Hematopoietic multipotent progenitor cell treated with erythropoietin and hydrocortisone succinate and interleukin-3 and kit ligand, for 15 days (in vitro differentiated cells): ENCODE results near the gene DAB1.

ENCODE experiments used
- DNase-seq: peaks from one replicate; pipeline ENCODE4 v3.0.0-alpha.2; 2015; ENCODE audit warnings: low spot score

DAB1 gene

GRCh38 chr1:57163325-57163724 lies 260.5 kb downstream of the DAB1 start:
- no peak for DNase-seq

GRCh38 chr1:57162607-57163261 lies 261.1 kb downstream of the DAB1 start:
- no peak for DNase-seq

GRCh38 chr1:57160594-57160993 lies 263.3 kb downstream of the DAB1 start:
- no peak for DNase-seq

GRCh38 chr1:57158604-57158998 lies 265.3 kb downstream of the DAB1 start:
- DNase-seq: no peak

- no peak for DNase-seq
Observed at GRCh38 chr1:57157818-57158603, 265.8 kb downstream of the DAB1 start.

- no peak for DNase-seq
Observed at GRCh38 chr1:57156907-57157306, 267.0 kb downstream of the DAB1 start.

GRCh38 chr1:57146100-57146499 lies 277.8 kb downstream of the DAB1 start:
- DNase-seq: no peak

GRCh38 chr1:57142999-57143398 lies 280.9 kb downstream of the DAB1 start:
- DNase-seq: no peak

GRCh38 chr1:57142169-57142568 lies 281.7 kb downstream of the DAB1 start:
- no peak for DNase-seq

- no peak for DNase-seq
Observed at GRCh38 chr1:57138432-57139078, 285.3 kb downstream of the DAB1 start.

- DNase-seq: no peak
Observed at GRCh38 chr1:57137980-57138379, 285.9 kb downstream of the DAB1 start.

GRCh38 chr1:57134803-57135202 lies 289.1 kb downstream of the DAB1 start:
- no peak for DNase-seq

- DNase-seq: no peak
Observed at GRCh38 chr1:57133686-57134085, 290.2 kb downstream of the DAB1 start.

- DNase-seq: no peak
Observed at GRCh38 chr1:57132993-57133622, 290.8 kb downstream of the DAB1 start.

- DNase-seq: no peak
Observed at GRCh38 chr1:57131701-57132394, 292.0 kb downstream of the DAB1 start.

- DNase-seq: no peak
Observed at GRCh38 chr1:57131257-57131656, 292.6 kb downstream of the DAB1 start.

GRCh38 chr1:57129865-57130264 lies 294.0 kb downstream of the DAB1 start:
- no peak for DNase-seq

GRCh38 chr1:57127976-57128375 lies 295.9 kb downstream of the DAB1 start:
- no peak for DNase-seq

- DNase-seq: no peak
Observed at GRCh38 chr1:57124768-57125446, 299.0 kb downstream of the DAB1 start.

- no peak for DNase-seq
Observed at GRCh38 chr1:57124170-57124569, 299.7 kb downstream of the DAB1 start.

GRCh38 chr1:57122031-57122430 lies 301.8 kb downstream of the DAB1 start:
- DNase-seq: no peak
